Inflammatory macrophage treated with lipopolysaccharide for 4 hours (primary cell): ENCODE results near the gene KRT83.

Experiments used
- DNase-seq: peaks from one replicate; pipeline ENCODE4 v3.0.0-alpha.2; 2020

KRT83 gene

GRCh38 chr12:52320784-52321400 is at the start of gene KRT83:
KRT83 (minus strand) TSS chr12:52321398; CDS start chr12:52321335, 63 bp downstream.
- no peak for DNase-seq

DNA sequence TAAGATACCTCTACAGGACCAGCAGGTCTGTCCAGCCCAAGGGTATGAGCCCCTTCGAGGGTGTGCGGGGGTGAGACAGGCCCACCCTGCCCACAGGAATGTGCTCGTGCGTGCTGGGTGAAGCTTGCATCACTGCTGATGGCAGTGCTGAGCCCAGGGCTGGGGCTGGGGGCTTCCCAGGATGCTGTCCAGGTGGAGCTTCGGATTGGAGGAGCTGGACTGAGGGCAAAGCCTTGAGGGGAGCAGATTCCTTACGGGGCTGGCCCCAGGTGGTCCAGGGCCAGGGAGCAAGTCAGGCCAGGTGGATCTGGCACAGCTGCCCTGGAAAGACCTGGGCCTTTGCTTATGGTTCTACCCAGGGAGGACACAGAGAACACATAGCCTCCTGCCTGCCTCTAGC is 48.6 kb upstream of the KRT83 start:
- no peak for DNase-seq

- DNase-seq, result no peak
Observed at GRCh38 chr12:52369211-52369610, 48.0 kb upstream of the KRT83 start.

GRCh38 chr12:52368508-52368907 is 47.3 kb upstream of the KRT83 start:
- no peak for DNase-seq

DNA sequence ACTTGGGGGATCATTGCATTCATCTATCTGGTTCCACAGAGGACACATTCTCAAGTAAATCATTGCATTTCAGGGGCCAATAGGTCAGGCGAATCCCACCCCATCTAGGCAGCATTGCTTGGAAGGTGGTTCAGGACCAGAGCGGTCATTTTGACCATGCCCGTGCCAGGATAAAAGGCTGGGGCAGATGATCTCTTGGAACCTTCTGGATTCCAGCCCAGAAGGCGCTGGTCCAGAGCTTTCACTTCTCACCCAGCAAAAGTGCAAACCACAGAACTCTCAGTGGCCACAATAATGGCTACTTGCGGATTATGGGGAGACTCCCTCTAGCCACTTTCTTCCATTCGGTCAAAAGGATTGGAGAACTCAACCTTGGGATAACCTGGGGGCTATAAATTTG is 46.7 kb upstream of the KRT83 start:
- no peak for DNase-seq

GRCh38 chr12:52366738-52367485 is 45.7 kb upstream of the KRT83 start, which contains the start of gene KRT85:
KRT85 (minus strand) TSS chr12:52367481; CDS start chr12:52367405, 76 bp downstream.
- DNase-seq, result no peak

DNA sequence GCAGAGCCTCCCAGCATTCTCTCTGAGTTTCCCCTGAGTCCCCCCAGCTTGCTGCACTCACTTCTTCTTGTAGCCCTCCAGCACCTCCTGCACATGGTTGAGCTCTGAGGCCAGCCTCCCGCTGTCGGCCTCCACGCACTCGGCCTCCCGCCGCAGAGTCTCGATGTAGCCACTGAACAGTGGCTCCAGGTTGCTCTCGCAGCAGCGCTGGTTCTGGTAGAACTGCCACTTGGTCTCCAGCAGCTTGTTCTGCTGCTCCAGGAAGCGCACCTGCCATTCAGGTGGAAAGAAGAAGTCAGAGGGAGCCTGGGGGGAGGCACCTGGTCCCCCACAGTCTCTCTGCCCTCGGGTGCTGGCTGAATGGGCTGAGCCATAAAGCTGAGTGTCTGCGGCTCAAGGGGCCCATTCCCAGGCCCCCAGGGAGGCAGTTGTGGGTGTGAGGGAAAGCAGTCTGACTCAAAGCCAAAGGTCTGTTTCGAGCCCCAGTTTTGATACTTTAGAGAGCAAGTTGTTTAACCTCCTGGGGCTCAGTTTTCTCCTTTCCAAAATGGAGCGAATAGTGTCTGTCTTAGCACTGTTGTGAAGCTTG is 43.8 kb upstream of the KRT83 start:
- no peak for DNase-seq

DNA sequence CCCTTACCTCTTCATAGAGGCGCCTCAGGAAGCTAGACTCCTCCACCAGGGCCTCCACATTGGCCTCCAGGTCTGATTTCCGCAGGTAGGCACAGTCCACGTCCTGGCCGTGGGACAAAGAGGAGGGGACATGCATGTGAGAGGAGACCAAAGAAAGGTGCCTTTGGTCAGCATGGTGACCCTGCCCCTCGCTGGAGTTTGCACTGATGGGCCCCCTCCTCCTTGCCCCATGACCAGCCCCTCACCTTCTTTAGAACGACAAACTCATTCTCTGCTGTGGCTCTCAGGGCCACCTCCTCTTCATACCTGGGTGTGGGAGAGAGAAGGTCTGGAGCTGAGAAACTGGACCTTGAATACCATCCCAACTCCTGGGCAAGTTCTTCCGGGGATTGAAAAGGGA is 42.9 kb upstream of the KRT83 start:
- DNase-seq, result no peak

DNA sequence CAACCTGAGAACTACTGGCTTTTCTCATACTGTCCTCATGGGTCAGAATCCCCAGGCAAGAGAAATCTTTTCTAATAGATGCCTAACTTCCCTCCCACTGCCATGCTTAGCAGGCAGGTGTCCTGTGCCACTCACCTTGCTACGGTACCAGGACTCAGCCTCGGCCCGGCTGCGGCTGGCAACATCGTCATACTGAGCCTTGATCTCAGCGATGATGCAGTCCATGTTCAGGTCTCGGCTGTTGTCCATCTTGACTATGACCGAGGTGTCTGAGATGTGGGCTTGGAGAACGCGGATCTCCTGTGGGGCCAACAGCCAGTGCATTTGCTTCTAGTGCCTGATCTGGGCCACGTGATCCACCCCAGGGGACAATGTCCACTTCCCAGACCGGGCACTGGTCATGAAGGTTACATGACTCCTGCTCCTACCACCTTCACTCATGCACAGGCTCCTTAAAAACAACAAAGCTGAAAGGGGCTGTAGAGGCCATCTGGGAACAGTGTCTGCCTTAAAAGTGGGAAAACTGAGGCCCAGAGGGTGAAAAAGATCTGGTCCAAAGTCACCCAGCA is 42.0 kb upstream of the KRT83 start:
- no peak for DNase-seq

GRCh38 chr12:52362118-52362726 is 41.0 kb upstream of the KRT83 start:
- no peak for DNase-seq

GRCh38 chr12:52361553-52361952 is 40.4 kb upstream of the KRT83 start:
- DNase-seq, result no peak

DNA sequence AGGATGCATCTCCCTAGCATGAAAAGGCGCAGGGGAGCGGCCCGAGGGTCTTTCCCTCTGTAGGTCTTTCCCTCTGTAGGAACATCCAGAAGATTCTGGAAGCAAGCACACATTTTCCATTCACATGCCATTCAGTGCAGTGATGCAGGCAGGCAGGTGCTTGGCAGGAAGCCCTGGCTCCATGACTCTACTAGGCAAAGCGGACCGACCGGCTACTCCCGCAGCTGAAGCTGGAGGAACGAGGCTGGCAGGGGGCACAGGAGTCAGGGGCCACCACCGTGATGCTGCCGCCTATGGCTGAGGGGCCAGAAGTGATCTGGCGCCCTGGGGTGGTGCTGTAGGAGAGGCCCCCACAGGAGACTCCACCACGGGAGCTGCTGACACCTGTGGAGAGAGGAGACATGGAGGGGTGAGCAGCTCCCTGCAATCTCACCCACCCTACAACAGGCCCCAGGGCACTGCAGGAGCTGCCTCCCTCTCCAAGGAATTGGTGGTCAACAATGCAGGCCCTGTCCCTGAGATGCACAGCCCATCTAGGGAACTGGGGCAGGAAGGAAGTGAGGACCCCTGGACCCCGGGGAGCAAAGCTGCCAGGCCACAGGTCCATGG is 39.6 kb upstream of the KRT83 start:
- no peak for DNase-seq

DNA sequence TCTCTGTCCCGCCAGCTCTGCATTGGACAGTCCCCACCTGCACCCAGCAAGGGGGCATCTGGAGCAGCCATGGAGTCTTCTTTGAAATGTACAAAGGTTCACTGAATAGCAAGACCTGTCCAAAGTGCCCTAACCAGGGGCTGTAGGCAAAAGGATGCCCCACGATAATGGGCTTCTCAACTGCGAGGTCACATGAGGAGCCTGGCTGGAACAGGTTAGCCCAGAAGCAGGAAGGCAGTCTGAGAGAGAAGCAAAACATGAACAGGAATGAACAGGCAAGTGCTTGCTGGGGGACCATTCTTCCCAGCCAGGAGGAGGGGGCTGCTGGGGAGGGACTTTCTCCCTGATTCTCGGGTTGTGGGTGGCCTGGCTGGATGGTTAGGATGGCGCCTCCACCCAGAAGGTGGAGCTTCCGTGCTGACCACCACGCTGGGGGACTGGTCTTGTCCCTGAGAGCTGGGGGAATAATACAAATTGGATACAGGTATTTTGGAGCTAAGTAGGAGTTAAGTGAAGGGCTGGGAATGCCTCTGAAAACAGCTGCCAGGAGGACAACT is 39.0 kb upstream of the KRT83 start:
- no peak for DNase-seq

GRCh38 chr12:52359621-52360061 is 38.4 kb upstream of the KRT83 start:
- peak; percentile 55 for DNase-seq

DNA sequence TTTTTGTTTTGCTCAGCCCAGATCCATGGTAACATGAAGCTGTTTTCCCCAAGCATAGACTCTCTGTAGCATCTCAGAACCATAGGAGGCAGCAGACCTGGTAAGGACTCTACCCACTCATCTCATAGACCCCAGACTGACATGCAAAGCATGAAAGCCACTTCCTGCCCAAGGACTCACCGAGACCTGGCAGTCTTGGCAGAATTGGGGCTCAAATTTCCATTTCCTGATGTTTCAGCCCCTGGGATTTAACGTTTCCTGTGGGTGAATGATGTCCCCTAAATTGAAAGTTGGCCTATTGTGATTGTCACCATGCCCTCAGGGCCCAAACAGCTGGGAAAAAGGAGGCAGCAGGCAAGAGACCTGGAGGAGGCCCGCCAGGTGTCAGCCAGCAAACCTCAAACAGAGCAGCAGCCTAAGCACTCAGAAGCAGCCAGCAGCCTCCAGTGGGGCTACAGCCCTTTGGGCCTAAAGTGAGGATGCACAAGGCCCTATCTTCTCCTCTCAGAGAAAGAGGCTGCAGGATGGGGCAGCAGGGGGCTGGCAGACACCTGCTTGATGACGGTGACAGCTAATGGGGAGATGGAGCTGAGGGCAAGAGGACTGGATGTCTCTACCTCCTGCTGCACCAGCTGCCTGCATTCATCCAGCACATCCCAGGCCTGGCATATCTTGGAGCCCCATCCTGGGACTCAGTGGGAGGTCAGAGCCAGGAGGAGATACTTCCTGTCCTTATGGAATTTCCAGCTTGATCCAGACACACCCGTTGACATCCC is 37.6 kb upstream of the KRT83 start:
- no peak for DNase-seq

DNA sequence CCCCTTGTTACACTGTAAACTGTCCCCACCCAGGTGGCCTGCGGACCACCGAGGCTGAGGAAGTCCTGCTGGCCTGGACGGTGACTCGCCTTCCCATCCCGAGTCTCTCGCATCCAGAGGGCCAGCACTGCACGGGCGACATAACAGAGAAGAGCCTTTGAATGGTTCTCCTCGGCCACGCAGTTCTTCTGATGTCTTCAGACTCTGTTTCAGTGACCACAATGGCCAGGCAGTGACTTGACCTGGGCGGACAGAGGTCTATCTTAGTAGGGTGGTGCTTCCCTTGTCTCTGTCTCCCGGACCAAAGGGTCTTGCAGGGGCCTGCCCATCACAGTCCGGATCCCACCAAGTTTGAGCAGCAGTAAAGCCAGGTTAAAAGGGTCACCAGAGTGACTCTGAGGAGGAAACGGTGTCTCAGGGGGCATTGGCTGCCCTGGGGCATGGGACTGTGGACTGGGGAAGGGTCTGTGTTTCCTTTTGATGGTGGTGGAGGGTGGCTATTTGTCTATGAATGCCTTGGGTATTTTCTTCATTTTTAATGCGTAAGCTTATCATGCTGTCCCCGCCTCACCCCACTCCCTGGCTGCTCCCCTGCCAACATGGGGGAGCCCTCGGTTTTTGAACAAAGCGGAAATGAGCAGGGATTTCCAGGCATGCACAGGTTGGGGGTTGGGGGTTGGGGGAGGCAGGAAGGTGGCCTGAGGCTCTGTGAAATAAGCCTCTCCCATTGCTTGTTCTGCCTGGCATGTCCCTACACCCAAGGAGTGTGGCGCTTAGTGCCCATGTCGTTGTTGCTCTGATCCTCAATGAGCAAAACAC is 35.8 kb upstream of the KRT83 start:
- no peak for DNase-seq

- DNase-seq, result no peak
Observed at GRCh38 chr12:52356031-52356761, 35.0 kb upstream of the KRT83 start.

DNA sequence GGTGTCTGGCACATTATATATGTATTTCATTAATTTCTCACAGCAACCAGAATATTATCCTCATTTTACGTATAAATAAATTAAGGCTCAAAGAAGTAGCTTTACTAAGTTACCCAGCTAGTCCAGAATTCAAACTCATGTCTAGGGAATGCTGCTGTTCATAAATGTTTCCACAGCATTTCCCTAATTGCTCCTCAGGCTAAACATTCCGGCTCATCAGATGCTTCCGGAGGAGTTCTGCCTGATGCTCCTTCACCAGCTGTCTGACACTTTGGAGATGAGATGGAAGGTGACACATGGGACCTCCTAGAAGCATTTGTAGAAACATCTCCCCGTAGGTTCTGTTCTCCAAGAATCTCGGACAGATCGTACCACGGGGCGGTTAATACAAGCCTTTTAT is 34.0 kb upstream of the KRT83 start:
- no peak for DNase-seq

- no peak for DNase-seq
Observed at GRCh38 chr12:52354200-52354599, 33.0 kb upstream of the KRT83 start.

DNA sequence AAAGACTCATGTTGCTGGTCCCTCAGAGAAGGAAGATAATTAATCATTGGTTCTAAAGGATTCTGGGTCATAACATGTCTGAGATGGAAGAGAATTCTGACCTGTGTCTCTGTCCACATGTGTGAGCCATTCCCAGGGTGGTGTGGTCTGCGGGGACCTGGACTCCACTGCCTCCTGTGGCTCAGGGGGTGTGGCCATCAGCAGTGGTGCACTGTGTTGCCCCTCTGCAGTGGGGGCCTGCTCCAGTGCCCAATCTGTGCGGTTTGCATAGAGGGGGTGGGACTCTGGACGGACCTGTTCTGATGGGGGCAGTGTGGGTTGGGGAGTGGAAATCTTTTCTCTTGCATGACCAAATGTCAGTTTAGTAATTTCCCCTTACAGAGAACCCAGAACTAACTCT is 32.6 kb upstream of the KRT83 start:
- DNase-seq, result no peak
